ENCODE data around the gene PIM2.

PIM2 gene

GRCh38 chrX:48864210-48864609 is 54.6 kb downstream of the PIM2 start:
- peak; percentile 65 for DNase-seq (ENCODE audit: low spot score)

Measured in kidney tubule cell (primary cell).